DMS 273 treated with DMSO at 0.1 percent for 48 hours (cell line): ENCODE results near the gene CD177.
"Not testable (repeated sequence)": the region's sequence is repeated elsewhere in the genome, so short reads cannot be mapped to it uniquely, and the experiment has no call there.

Experiments used
- DNase-seq: peaks from one replicate; lab custom pipeline; 2025; lab: John Stamatoyannopoulos, UW

CD177 gene, protein sequence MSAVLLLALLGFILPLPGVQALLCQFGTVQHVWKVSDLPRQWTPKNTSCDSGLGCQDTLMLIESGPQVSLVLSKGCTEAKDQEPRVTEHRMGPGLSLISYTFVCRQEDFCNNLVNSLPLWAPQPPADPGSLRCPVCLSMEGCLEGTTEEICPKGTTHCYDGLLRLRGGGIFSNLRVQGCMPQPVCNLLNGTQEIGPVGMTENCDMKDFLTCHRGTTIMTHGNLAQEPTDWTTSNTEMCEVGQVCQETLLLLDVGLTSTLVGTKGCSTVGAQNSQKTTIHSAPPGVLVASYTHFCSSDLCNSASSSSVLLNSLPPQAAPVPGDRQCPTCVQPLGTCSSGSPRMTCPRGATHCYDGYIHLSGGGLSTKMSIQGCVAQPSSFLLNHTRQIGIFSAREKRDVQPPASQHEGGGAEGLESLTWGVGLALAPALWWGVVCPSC

GRCh38 chr19:43353606-43354304 is at the start of gene CD177:
Gene CD177 (plus strand): TSS chr19:43353686. CDS start chr19:43353715, 29 bp downstream.
- DNase-seq = no peak

- no peak for DNase-seq
Observed at GRCh38 chr19:43305642-43306041, 47.8 kb upstream of the CD177 start.

DNA sequence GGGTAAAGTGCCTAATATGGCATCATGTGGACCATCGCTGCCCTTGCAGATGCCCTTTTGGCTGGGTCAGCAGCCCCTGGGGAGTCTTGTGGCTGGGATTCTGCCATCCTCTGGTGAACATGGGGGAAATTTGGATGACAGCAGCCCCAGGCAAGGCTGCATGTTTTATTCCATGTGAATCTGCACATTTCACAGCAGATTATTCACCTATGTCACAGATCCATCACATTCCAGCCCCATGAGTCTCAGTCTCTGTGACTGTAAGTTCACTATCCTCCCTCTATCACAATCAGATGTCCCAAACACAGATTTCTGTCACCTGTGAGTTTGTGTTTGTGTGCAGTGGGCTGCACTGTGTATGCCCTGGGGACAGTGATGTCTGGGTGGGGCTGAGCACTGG is 47.4 kb upstream of the CD177 start:
- DNase-seq = no peak

- no peak for DNase-seq
Observed at GRCh38 chr19:43308244-43308815, 45.2 kb upstream of the CD177 start.

- no peak for DNase-seq
Observed at GRCh38 chr19:43309466-43309865, 44.0 kb upstream of the CD177 start.

GRCh38 chr19:43310221-43310620 is 43.3 kb upstream of the CD177 start:
- DNase-seq = no peak

GRCh38 chr19:43311256-43311655 is 42.2 kb upstream of the CD177 start:
- DNase-seq = no peak

DNA sequence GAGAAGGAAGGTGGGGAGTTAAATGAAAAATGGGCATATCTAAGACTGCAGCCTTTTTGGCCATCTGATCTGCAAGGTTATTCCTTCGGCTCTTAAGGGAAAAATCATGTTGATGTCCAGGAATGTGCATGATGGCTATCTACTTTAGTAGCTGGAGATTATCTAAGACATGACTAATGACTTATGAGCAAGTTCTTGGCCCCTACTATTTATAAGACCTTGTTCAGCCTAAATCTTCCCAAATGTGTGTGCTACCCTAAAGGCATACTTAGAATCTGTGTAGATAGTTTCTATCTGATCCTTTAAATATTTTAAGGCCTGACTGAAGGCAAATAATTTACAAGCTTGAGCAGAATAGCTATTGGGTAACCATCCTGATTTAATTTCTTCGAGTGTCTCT is 41.8 kb upstream of the CD177 start:
- no peak for DNase-seq

- DNase-seq = no peak
Observed at GRCh38 chr19:43313711-43314495, 39.6 kb upstream of the CD177 start.

DNA sequence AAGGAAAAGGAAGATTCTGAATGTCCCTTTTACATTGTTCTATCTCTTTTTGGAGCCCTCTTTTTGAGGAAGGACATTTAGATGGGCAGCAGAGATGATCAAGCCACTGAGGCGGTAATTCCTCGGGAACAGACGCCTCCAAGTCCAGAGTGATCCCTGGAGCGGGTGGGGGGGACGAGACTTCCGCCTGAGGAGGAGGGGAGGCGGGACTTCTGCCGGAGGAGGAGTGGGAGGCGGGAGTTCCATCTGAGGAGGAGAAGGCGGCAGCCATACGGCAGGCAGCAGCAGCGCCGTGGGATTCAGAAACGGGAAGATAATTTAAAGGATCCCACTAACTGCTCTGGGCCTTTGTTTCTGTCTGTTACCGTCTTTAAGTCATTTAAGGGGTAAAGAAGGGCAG is 37.6 kb upstream of the CD177 start:
- no peak for DNase-seq

GRCh38 chr19:43316591-43317319 is 36.7 kb upstream of the CD177 start:
- DNase-seq = peak; percentile 5

DNA sequence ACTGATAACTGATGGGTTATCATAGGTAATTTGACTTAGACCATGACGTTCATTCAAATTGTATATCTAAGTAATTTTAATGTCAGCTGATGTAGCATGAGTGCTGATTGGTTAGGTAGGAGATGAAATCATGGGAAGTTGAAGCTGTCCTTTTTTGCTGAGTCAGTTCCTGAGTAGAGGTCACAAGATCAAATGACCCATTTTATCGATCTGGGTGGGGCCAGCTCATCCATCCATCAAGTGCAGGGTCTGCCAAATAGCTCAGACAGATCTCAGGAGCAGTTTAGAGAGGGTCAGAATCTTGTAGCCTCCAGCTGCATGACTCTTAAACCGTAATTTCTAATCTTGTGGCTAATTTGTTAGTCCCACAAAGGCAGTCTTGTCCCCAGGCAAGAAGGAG is 35.3 kb upstream of the CD177 start:
- DNase-seq = no peak

DNA sequence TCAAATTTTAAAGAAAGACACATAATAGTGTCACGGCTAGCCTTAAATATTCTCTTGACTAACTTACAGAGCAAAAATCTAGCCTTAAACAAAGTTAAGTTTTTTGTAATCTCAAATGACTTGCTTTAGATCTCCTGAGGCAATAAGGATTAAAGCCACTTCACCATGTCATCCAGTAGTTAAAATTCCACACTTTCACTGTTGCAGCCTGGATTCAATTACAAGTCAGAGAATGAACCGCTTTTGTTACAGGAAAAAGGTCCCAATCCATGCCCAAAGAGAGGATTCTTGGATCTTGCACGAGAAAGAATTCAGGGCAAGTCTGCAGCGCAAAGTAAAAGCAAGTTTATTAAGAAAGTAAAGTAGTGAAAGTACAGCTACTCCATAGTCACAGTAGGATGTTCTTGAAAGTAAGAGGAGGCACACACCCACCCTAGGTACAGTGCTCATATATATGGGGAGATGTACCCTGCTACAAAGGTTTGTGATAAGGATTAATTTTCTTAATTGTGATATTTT is 34.6 kb upstream of the CD177 start:
- DNase-seq = no peak

DNA sequence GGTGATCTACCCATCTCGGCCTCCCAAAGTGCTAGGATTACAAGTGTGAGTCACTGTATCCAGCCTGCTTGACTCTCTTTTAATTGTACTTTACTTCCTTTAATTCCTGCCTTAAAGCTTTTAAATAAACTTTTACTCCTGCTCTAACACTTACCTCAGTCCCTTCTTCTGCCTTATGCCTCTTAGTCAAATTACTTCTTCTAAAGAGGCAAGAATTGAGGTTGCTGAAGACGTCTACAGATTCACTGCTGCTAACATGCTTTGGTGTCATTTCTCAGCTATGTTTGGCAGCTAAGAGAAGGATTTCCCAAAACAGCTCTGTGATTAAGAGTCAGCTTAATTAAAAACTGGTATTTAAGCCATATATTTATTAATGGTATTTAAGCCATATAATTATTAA is 32.9 kb upstream of the CD177 start:
- DNase-seq = no peak

GRCh38 chr19:43326761-43327160 is 26.7 kb upstream of the CD177 start:
- not testable (repeated sequence) for DNase-seq

DNA sequence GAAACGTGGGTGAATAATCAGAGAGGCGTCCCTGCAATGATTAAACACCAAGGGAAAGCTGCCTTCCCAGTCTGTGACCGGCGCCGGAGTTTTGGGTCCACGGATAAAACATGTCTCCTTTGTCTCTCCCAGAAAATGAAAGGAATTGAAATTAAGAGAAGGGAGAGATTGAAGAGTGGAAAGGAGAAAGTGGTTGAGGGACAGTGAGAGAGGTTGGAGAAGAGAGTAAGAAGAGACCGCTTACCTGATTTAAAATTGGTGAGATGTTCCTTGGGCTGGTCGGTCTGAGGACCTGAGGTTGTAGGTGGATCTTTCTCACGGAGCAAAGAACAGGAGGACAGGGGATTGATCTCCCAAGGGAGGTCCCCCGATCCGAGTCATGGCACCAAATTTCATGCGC is 24.9 kb upstream of the CD177 start:
- not testable (repeated sequence) for DNase-seq

DNA sequence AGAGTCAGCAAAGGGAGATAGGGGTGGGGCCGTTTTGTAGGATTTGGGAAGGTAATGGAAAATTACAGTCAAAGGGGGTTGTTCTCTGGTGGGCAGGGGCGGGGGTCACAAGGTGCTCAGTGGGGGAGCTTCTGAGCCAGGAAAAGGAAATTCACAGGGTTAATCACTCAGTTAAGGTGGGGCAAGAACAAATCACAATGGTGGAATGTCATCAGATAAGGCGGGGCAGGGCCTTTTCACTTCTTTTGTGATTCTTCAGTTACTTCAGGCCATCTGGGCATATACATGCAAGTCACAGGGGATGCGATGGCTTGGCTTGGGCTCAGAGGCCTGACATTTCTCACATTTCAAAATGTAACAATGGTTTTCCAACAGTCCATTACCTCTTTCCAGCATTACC is 24.4 kb upstream of the CD177 start:
- not testable (repeated sequence) for DNase-seq

DNA sequence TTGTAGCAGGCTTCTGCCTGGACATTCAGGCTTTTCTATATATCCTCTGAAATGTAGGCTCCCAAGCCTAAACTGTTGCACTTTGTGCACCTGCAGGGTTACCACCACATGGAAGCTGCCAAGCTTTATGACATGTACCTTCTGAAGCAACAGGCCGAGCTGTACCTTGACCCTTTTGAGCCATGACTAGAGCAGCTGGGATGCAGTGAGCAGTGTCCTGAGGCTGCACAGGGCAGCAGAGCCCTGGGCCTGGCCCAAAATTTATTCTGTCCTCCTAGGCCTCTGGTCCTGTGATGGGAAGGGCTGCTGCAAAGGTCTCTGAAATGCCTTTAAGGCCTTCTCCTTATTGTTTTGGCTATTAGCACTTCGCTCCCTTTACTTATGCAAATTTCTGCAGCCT is 23.5 kb upstream of the CD177 start:
- DNase-seq = no peak

DNA sequence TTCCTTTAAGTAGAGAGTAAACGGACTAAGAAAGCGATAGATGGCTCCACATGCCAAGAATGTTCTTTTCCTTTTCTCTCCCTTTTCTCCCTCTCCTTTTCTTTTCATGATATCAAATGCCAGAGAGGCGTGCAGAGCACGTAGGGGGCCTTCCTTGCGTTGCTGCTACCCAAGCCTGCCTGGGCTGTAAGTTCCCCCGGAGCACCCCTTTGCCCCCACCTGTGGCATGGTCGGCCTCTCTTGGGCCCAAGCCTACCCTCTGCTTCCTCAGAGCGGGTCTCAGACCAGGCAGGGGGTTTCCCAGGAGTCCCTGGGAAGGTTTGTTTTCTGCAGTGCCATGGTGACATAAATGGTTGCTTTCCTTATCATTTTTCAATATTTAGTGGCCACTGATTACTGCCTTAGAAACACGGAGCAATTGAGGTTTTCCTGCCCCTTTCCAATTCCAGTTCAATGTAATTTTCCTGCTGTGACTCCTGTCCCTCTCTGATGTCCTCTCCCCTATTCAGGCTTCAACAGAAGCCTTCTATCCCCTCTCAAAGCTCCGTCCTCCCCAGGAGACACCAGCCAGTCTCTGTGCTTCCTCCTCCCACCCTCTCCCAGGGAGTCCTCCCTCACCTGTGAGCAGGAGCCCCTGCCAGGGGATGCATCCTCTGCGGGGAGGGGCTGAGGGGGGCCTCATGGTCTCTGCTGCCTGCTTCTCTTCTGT is 22.6 kb upstream of the CD177 start:
- DNase-seq = no peak

- no peak for DNase-seq
Observed at GRCh38 chr19:43331435-43332010, 22.0 kb upstream of the CD177 start.
